Activated CD4-positive, alpha-beta T cell treated with anti-CD3 and anti-CD28 coated beads for 24 hours (primary cell): Measurements from ENCODE around the gene DNAH9.

Source experiments
- DNase-seq, 2 donors: peaks; one replicate each; pipeline ENCODE4 v3.0.0-alpha.2; 2020; ENCODE audit warnings: low read depth in 2 of 2

The DNAH9 gene

GRCh38 chr17:11610999-11611566, 12.8 kb downstream of the DNAH9 start:
- no peak for DNase-seq

DNA sequence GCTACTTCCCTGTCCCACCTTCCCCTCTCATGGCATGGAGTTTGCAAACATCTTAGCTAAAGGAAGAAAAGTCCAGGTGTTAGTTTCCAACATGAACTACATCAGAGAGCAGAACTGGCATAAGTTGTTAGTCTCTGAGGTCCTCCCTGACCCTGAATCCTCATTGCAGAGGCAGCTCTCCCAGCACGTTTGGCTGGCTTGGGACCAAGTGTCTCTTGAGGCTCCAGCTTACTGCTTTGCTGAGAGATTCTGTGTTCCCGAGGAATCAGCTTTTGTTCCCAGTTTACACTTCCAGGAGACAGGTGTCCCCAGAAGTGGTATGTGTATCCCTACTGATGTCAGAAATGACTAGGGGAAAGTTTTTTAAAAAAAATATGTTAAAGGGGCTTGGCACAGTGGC, 14.7 kb downstream of the DNAH9 start:
- DNase-seq = no peak

DNA sequence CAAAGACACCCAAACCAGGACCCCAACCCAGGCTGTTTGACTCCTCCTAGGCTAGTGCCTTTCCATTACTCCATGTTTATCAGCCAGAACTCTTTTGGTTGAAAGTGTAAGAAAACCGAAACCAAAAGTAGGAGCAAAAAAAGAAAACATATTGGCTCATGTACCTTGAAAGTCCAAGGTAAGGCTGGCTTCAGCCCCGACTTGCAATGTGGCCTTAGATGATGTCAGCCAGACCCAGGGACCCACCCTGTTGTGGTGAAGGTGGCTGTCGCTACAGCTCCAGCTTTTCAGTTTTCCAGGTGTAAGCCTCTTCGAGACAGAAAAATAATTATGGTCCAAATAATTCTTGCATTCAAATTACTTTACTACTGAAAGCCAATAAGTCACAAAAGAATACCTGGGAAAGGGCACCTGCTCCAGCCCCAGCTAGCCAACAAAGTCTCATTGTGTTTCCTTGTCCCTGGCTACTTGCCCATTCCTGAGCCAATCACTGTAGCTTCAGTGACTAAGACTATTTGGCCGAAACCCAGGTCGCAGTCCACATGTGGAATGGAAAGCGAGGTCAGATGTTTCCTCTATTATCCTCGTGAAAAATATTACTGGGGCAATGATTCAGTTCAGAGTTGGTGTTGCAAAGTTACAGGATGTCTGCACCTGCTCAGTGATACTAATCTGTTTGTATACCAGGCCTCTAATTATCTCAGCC, 20.7 kb downstream of the DNAH9 start:
- no peak for DNase-seq

GRCh38 chr17:11622492-11622891, 24.2 kb downstream of the DNAH9 start:
- DNase-seq = no peak

DNA sequence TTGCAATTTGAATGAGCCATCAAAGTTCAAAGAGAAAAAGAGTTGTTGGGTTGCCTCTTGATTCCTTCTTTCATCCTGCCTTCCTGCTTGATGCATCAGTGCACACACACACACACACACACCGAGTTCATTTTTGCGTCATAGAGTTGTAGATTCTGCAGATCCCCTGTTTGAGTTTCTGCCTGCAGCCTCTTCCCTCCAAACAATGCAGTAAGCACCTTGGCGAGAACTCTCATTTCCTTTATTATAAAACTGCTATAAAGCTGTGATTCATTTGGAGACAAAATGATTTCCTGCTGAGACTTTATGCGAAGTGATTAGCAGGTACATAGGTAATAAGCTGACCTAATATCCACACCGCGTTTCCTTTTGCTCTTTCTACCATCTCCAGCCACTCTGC, 26.7 kb downstream of the DNAH9 start:
- no peak for DNase-seq

DNA sequence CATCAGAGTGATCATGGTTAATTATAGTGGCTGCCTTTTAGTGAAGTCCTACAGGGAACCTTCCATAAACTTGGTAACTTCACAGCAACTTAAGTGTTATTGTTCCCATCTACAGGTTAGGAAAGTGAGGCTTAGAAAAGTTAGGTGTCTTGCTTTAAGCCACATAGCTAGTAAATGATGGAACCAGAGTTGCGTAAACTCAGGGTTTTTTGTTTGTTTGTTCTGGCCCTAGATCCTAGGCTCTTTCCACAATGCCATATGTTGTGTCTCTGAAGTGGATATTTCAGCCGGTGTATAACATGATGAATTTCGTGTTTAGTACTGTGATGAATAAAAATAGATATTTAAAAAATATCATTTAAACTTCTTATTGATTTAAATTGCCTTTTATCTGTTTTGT, 27.6 kb downstream of the DNAH9 start:
- no peak for DNase-seq

- DNase-seq = no peak
These were observed 29.2 kb downstream of the DNAH9 start for GRCh38 chr17:11627301-11627940.

GRCh38 chr17:11628374-11628773, 30.1 kb downstream of the DNAH9 start:
- DNase-seq = no peak

GRCh38 chr17:11628831-11629230, 30.6 kb downstream of the DNAH9 start:
- no peak for DNase-seq

GRCh38 chr17:11636771-11637170, 38.5 kb downstream of the DNAH9 start:
- no peak for DNase-seq

DNA sequence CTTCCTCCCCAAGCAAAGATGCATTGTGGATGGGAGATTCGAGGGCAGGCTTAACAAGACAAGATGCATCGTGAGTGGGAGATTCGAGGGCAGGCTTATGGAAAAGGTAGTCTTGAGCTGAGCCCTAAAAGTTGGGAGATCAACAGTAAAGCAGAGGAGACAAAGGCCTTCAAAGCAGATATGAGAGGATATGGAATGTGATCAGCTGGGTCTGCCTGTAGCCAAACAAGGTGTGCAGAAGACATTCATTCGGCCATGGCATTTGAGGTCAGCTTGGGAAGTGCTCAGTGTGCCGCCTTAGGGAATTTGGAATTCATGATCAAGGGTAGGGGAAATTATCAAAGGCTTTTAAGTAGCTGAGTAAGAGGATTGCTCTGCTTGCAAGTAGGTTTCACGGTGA, 39.5 kb downstream of the DNAH9 start:
- DNase-seq = no peak

- no peak for DNase-seq
These were observed 40.5 kb downstream of the DNAH9 start for GRCh38 chr17:11638700-11639265.

DNA sequence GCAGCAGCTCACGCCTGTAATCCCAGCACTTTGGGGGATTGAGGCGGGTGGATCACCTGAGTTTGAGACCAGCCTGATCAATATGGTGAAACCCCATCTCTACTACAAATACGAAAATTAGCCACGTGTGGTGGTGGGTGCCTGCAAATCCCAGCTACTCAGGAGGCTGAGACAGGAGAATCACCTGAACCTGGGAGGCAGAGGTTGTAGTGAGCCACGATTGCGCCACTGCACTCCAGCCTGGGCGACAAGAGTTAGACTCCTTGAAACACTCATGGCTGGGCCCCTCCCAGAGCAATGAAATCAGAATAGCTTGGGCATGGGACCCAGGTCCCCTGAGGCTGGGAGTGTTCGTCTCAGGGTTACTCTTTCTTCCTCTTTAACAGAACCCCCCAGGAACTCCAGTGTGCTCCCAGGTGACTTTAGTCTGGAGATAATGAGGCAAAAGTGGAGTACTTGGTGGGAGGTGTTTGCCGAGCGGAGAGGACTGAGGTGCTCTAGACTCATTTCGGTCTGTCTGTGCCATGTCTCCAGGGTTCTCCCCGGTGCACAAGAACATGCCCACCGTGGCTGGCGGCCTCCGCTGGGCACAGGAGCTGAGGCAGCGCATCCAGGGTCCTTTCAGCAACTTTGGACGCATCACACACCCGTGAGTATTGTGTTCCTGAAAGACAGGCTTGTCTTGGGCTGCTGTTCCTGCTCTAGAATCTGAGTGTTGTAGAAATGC, 41.6 kb downstream of the DNAH9 start:
- DNase-seq = no peak

- DNase-seq = no peak
These were observed 42.2 kb downstream of the DNAH9 start for GRCh38 chr17:11640463-11640814.

DNA sequence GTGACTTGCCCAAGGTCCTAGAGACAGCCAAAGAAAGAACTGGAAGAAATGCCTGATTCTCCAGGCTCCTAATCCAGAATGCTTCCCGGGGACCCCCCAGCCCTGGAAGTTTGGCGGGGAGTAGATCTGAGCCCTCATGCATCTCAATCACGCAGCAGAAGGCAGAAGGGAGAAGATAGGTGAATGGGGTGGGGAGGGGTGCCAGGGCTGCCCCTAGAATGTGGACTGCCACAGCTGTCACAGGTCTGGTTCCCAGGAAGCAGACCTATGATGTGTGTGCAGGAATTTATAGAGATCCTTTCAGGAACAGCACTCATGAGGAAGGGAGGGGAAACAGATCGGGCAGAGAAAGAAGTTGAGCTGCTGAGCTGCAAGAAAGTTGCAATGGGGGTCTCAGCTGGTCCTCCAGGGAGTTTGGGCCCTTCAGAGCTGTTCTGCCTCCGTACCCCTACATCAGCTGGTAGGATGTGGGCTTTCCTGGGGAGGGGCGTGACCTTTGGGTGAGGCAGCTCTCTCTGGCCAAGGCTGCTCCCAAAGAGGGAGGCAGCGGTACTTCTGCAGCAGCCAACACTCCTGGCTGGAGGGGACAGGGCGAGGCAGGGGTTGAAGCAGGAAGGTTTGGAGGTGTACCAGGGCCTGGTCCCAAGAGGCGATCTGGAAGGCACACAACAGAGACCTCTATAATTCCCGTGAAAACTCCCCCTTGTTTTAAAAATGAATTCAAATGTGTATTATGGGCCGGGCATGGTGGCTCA, 43.4 kb downstream of the DNAH9 start:
- no peak for DNase-seq

DNA sequence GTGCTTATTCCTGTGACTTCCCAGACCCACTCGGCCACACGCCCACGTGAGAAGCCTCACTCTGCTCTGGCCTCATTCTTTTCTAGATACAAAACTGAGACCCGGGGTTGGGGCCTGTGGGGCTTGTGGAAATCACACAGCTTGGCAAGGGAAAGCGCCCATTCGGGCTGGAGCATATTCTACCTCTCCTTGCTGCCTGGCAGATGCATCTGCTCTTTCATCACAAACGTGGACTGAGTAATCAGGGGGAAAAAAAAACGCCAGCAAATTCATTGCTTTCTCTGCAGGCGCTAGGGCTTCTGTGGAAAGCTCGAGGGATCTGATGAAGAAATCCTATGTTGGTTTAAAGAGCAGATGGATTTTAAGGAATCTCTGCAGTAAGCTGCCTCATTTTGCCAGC, 44.4 kb downstream of the DNAH9 start:
- no peak for DNase-seq

- DNase-seq = no peak
These were observed 45.6 kb downstream of the DNAH9 start for GRCh38 chr17:11643851-11644250.

DNA sequence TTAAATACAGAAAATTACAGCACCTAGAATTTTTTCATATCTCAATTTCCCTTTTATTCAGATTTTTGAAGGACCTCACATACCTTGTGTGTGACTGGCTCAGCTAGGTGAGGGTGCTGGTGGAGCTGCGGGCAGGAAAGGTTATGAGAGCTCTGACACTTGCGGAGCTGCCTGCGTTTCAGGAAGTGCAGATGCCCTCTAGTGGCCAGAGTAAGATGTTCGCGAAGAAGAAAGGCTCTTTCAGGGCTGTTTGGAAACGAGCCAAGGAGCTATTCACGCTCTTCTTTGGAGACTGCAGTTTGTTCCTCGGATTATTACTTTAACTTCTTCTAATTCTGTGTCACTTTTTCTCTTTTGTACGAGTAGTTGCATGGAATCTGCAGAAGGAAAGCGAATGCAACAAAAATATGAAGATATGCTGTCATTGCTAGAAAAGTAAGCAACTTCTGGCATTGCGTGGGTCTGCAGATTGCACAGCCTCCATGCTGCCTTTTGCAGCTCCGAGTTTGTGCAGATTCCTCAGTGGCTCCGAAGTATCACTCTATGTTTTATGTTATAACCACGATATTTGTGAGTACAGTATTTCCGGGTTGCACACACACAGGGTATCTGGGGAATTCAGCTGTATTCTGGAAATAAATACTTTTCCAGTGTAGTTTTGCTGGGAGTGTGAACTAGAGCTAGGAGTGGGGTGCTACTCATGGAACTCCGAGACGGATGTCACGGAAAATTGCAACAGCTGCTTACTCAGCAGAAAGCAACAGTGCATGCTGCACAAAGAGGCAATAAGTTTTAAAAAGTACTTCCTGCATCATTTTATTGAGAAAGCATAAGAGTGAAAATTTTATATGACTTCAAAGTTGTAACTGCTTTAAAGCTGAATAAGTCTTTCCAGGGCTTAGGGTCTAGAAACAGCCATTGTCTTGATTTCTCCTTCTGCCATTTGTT, 46.3 kb downstream of the DNAH9 start:
- DNase-seq = peak; percentile 9 to 14

GRCh38 chr17:11645426-11645825, 47.2 kb downstream of the DNAH9 start:
- DNase-seq = no peak

- DNase-seq = no peak
These were observed 52.8 kb downstream of the DNAH9 start for GRCh38 chr17:11651089-11651488.

DNA sequence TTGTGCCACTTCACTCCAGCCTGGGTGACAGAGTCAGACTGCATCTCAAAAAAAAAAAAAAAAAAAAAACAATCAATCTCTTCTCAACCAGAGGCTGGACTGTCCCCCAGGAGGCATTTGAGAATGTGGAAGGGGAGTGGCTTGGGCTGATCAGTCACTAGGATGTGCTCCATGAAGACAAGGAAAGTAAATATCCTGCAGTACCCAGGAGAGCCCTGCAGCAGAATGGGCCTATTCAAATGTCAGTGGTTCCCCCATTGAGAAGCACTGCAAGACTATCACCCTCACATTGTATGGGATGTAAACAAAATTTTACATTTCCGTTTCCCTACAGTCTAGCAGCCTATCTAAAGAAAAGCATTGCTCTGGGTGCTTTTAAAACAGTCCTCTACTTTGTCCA, 70.3 kb downstream of the DNAH9 start:
- no peak for DNase-seq
